HG03354 (cell line): Measurements from ENCODE around the gene NPVF.

Experiments used
- ATAC-seq: cut with Tn5 transposase; IDR thresholded peaks from one replicate; pipeline ENCODE4 v1.9.1; 2021; ENCODE audit warnings: mild to moderate bottlenecking; ENCODE audit not compliant: unreplicated experiment, poor library complexity, severe bottlenecking

The NPVF gene

GRCh38 chr7:25228386-25228785, at the start of gene NPVF:
NPVF (minus strand) TSS chr7:25228486; CDS start chr7:25228439, 47 bp downstream.
- ATAC-seq, result no peak

GRCh38 chr7:25272265-25272664, 44.0 kb upstream of the NPVF start:
- no peak for ATAC-seq

GRCh38 chr7:25263337-25263736, 35.1 kb upstream of the NPVF start:
- ATAC-seq, result no peak

GRCh38 chr7:25262586-25262985, 34.3 kb upstream of the NPVF start:
- ATAC-seq, result no peak

- ATAC-seq, result no peak
These were observed 33.4 kb upstream of the NPVF start for GRCh38 chr7:25261545-25262140.

- ATAC-seq, result peak; percentile 46
These were observed 32.7 kb upstream of the NPVF start for GRCh38 chr7:25260862-25261494.

- ATAC-seq, result peak; percentile 89
These were observed 31.4 kb upstream of the NPVF start for GRCh38 chr7:25259487-25260243.

GRCh38 chr7:25256333-25256819, 28.1 kb upstream of the NPVF start:
- no peak for ATAC-seq

- no peak for ATAC-seq
These were observed 27.5 kb upstream of the NPVF start for GRCh38 chr7:25255611-25256332.

- ATAC-seq, result no peak
These were observed 26.3 kb upstream of the NPVF start for GRCh38 chr7:25254604-25255003.

- no peak for ATAC-seq
These were observed 25.4 kb upstream of the NPVF start for GRCh38 chr7:25253714-25254113.

- no peak for ATAC-seq
These were observed 22.1 kb upstream of the NPVF start for GRCh38 chr7:25250386-25250785.

GRCh38 chr7:25249772-25250171, 21.5 kb upstream of the NPVF start:
- no peak for ATAC-seq

- no peak for ATAC-seq
These were observed 18.0 kb upstream of the NPVF start for GRCh38 chr7:25246306-25246705.

- no peak for ATAC-seq
These were observed 16.2 kb upstream of the NPVF start for GRCh38 chr7:25244254-25245033.

- no peak for ATAC-seq
These were observed 14.4 kb upstream of the NPVF start for GRCh38 chr7:25242678-25243077.

- ATAC-seq, result no peak
These were observed 12.6 kb upstream of the NPVF start for GRCh38 chr7:25240896-25241295.

- ATAC-seq, result no peak
These were observed 12.1 kb upstream of the NPVF start for GRCh38 chr7:25240340-25240739.

GRCh38 chr7:25239888-25240287, 11.6 kb upstream of the NPVF start:
- ATAC-seq, result no peak
